HUES64 (cell line): ENCODE measurements around the gene CLEC4G.

Experiments
- H3K27ac ChIP-seq: 2 replicates; pipeline ENCODE4 v1.7.0; 2013; ENCODE audit warnings: low read depth, low read length, inconsistent platforms
- H3K27me3 ChIP-seq: 2 replicates; pipeline ENCODE4 v1.6.1; 2013; ENCODE audit warnings: mild to moderate bottlenecking, low read length; ENCODE audit not compliant: insufficient read depth
- H3K36me3 ChIP-seq: 2 replicates; pipeline ENCODE4 v1.6.1; 2013; ENCODE audit warnings: mild to moderate bottlenecking, low read length; ENCODE audit not compliant: insufficient read depth
- H3K4me1 ChIP-seq: 2 replicates; pipeline ENCODE4 v1.6.1; 2013; ENCODE audit warnings: mild to moderate bottlenecking, low read length, moderate library complexity; ENCODE audit not compliant: insufficient read depth
- H3K4me3 ChIP-seq: 2 replicates; pipeline ENCODE4 v1.5.1; 2013; ENCODE audit warnings: mild to moderate bottlenecking, low read length, moderate library complexity
- H3K9ac ChIP-seq: 2 replicates; pipeline ENCODE4 v1.6.1; 2013; ENCODE audit warnings: mild to moderate bottlenecking, low read depth, low read length
- H3K9me3 ChIP-seq: 2 replicates; pipeline ENCODE4 v1.6.1; 2013; ENCODE audit warnings: low read depth, low read length; ENCODE audit not compliant: insufficient read depth
- WGBS: fragments of 150-250, 120-280 bp; methylation state at CpG from one replicate; pipeline ENCODE4 v1.1.7; 2013; ENCODE audit warnings: missing lambda C conversion rate; 5-methylcytosine and 5-hydroxymethylcytosine counted together

The CLEC4G gene

DNA sequence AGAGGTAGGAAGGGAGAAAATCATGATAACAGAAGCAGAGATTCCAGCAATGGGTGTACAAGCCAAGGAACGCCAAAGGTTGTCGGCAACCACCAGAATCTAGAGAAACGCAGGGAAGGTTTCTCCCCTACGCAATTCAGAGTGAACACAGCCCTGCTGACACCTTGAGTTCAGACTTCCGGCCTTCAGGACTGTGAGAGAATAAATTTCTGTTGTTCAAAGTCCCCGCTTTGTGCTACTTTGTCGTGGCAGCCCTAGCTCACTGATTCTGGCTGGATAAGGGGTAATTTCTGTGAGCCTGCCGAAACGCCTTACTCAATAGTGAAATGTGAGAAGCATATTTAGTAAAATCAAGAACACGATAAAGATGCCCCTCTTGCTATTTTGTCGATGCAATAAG, 5.3 kb upstream of the CLEC4G start:
- Histone ChIP-seq H3K9me3 (no peaks in the 10 kb centered on the region), H3K27me3 (peaks cover 35% of the 10 kb centered on the region), H3K4me1 (no peaks in the 10 kb centered on the region), H3K36me3 (no peaks in the 10 kb centered on the region), H3K27ac (no peak overlapping the region), H3K4me3 (no peak overlapping the region), H3K9ac (no peak overlapping the region)
- 91% methylated on average over 11 of the region's 11 CpGs for WGBS

- no peak overlapping the region for H3K27ac ChIP-seq
- H3K9me3 ChIP-seq, result no peaks in the 10 kb centered on the region
- no peaks in the 10 kb centered on the region for H3K4me1 ChIP-seq
- H3K9ac ChIP-seq, result no peak overlapping the region
- no peaks in the 10 kb centered on the region for H3K36me3 ChIP-seq
- WGBS, result 45% methylated on average over 1 of the region's 1 CpG
- peaks cover 45% of the 10 kb centered on the region for H3K27me3 ChIP-seq
- no peak overlapping the region for H3K4me3 ChIP-seq
These were observed 4.2 kb upstream of the CLEC4G start for GRCh38 chr19:7736148-7736547.

DNA sequence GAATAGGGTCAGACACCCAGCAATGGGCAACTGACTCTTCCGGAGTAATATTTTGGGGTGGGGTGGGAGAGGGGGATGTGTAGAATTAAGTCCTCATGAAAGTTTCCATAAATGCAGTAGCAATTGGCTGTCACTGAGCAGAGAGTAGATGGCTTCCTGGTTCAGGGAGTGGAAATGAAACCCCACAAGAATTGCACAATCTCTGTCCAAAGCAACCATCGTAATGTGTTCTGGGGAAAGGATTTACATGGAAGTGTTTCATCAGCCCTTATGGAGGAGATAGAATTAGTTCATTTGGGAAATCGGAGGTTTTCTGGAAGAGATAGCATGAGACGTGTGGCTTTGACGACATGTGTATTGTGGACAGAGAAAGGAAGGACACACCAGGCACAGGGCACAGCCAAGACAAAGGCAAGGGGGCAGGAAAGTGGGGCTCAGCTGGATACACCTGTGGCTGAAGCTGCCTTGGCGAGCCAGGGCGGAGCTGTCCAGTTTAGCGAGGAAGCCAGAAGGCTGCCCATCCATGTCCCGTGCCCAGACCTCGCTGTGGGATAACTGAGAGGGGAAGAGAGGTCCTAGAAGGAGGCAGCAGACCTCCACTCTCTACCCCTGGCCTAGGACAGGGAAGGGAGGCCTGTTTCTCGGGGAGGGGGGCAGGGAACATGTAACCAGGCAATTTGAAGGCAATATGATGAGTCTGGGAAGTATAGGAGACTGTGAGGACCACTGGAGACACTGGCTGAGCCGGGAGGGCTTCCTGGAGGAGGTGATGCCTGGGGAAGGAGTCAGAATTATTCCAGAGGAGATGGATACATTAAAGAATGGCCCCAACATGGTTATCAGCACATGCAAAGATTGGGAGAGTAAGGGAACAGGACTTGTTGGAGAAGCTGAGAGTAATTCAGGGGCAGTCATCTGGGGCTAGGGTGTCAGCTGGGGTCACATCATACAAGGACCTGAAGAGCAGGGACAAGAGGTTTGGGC, 2.6 kb upstream of the CLEC4G start:
- Histone ChIP-seq H3K27me3 (peaks cover 62% of the 10 kb centered on the region), H3K9ac (no peak overlapping the region), H3K4me1 (no peaks in the 10 kb centered on the region), H3K9me3 (no peaks in the 10 kb centered on the region), H3K36me3 (no peaks in the 10 kb centered on the region), H3K4me3 (no peak overlapping the region), H3K27ac (no peak overlapping the region)
- 61% methylated on average over 12 of the region's 12 CpGs for WGBS

DNA sequence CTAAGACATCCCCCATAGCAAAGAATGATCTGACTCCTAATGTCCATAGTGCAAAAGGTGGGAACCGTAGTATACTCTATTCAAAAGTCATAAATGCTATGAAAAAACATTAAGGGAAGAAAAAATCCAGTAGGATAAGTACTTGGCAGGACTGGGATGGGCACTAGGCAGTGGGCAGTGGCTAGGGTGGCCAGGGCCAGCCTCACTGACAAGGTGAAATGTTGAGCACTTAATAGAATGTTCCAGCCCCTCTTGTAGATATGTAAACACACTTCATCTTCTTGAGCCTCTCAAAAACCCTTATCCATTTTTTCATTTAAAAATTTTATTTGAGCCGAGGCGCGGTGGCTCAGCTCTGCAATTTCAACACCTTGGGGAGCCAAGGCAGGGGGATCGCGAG, 1.5 kb upstream of the CLEC4G start:
- no peak overlapping the region for H3K4me3 ChIP-seq
- H3K27ac ChIP-seq, result no peak overlapping the region
- no peaks in the 10 kb centered on the region for H3K9me3 ChIP-seq
- 77% methylated on average over 6 of the region's 6 CpGs for WGBS
- no peaks in the 10 kb centered on the region for H3K36me3 ChIP-seq
- H3K27me3 ChIP-seq, result peaks cover 73% of the 10 kb centered on the region
- H3K9ac ChIP-seq, result no peak overlapping the region
- H3K4me1 ChIP-seq, result no peaks in the 10 kb centered on the region

DNA sequence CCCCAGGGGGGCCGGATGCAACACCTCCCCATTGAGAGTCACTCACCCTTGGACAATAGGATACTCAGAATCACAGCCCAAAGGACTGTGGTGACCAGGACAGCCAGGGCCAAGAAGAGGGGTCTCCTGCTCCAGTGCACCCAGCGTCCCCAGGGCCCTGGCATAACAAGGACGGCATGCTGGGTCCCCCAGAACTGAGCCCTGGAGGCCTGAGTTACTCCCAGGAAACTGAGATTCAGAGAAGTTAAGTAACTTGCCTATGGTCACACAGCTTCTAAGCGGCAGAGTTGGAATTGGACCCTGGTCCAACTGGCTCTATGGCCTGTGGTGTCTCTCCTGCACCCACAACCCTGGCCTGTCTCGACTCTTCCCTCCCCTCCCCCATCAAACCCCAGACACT, 295 bp downstream of the CLEC4G start:
- H3K36me3 ChIP-seq, result no peaks in the 10 kb centered on the region
- H3K9ac ChIP-seq, result no peak overlapping the region
- WGBS, result 82% methylated on average over 5 of the region's 5 CpGs
- no peaks in the 10 kb centered on the region for H3K4me1 ChIP-seq
- H3K27ac ChIP-seq, result no peak overlapping the region
- H3K9me3 ChIP-seq, result no peaks in the 10 kb centered on the region
- H3K4me3 ChIP-seq, result no peak overlapping the region
- peaks cover 85% of the 10 kb centered on the region for H3K27me3 ChIP-seq

- Histone ChIP-seq H3K27me3 (peaks cover 84% of the 10 kb centered on the region), H3K4me3 (no peak overlapping the region; the same call in 1 of the 2 replicates), H3K36me3 (no peaks in the 10 kb centered on the region), H3K27ac (no peak overlapping the region), H3K9me3 (no peaks in the 10 kb centered on the region), H3K4me1 (no peaks in the 10 kb centered on the region), H3K9ac (no peak overlapping the region)
- 74% methylated on average over 39 of the region's 39 CpGs for WGBS
These were observed 703 bp downstream of the CLEC4G start for GRCh38 chr19:7731218-7731595.

- 16% methylated on average over 77 of the region's 78 CpGs for WGBS
- H3K4me1 ChIP-seq, result no peaks in the 10 kb centered on the region
- H3K27me3 ChIP-seq, result peaks cover 81% of the 10 kb centered on the region
- H3K9ac ChIP-seq, result no peak overlapping the region
- H3K4me3 ChIP-seq, result peak overlapping the region; percentile 38
- no peaks in the 10 kb centered on the region for H3K9me3 ChIP-seq
- no peak overlapping the region for H3K27ac ChIP-seq
- H3K36me3 ChIP-seq, result no peaks in the 10 kb centered on the region
These were observed 1.4 kb downstream of the CLEC4G start for GRCh38 chr19:7730286-7731217.

GRCh38 chr19:7729831-7730285, 2.1 kb downstream of the CLEC4G start:
- peak overlapping the region; percentile 38 for H3K4me3 ChIP-seq
- 33% methylated on average over 34 of the region's 34 CpGs for WGBS
- H3K36me3 ChIP-seq, result no peaks in the 10 kb centered on the region
- H3K4me1 ChIP-seq, result no peaks in the 10 kb centered on the region
- H3K9me3 ChIP-seq, result no peaks in the 10 kb centered on the region
- no peak overlapping the region for H3K27ac ChIP-seq
- H3K27me3 ChIP-seq, result peaks cover 75% of the 10 kb centered on the region
- H3K9ac ChIP-seq, result no peak overlapping the region

- Histone ChIP-seq H3K9ac (no peak overlapping the region), H3K4me1 (no peaks in the 10 kb centered on the region), H3K4me3 (peak overlapping the region; percentile 38; the same call in 1 of the 2 replicates), H3K9me3 (no peaks in the 10 kb centered on the region), H3K36me3 (no peaks in the 10 kb centered on the region), H3K27me3 (peaks cover 68% of the 10 kb centered on the region), H3K27ac (no peak overlapping the region)
- 52% methylated on average over 16 of the region's 16 CpGs for WGBS
These were observed 2.7 kb downstream of the CLEC4G start for GRCh38 chr19:7729211-7729610.

DNA sequence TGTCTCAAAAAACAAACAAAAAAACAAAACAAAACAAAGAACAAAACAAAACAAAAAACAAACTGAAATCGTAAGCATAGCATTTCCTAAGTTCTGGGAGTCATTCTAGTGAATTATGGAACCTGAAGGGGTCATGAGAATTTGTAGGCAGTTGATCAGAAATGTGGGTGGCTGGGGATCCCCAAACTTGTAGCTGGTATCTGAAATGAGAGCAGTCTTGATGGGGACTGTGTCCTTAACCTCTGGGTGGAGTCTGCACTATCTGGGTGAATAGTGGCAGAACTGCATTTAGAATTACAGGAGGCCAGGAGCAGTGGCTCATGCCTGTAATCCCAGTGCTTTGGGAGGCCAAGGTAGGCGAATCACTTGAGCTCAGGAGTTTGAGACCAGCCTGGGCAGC, 6.1 kb downstream of the CLEC4G start:
- no peaks in the 10 kb centered on the region for H3K4me1 ChIP-seq
- WGBS, result 72% methylated on average over 2 of the region's 2 CpGs
- peaks cover 39% of the 10 kb centered on the region for H3K27me3 ChIP-seq
- no peak overlapping the region for H3K27ac ChIP-seq
- no peak overlapping the region for H3K4me3 ChIP-seq
- H3K36me3 ChIP-seq, result no peaks in the 10 kb centered on the region
- no peak overlapping the region for H3K9ac ChIP-seq
- H3K9me3 ChIP-seq, result no peaks in the 10 kb centered on the region

- Histone ChIP-seq H3K9ac (no peak overlapping the region), H3K4me1 (no peaks in the 10 kb centered on the region), H3K36me3 (no peaks in the 10 kb centered on the region), H3K27ac (no peak overlapping the region), H3K27me3 (peaks cover 4% of the 10 kb centered on the region), H3K4me3 (no peak overlapping the region), H3K9me3 (no peaks in the 10 kb centered on the region)
- WGBS, result 67% methylated on average over 5 of the region's 5 CpGs
These were observed 9.7 kb downstream of the CLEC4G start for GRCh38 chr19:7722231-7722651.
